ENCODE measurements around the gene CCRL2.
A peak's percentile ranks its signal among the peaks of the same experiment; 100 is the strongest.
"Not testable (repeated sequence)": the region's sequence is repeated elsewhere in the genome, so short reads cannot be mapped to it uniquely, and the experiment has no call there.

CCRL2 gene

DNA sequence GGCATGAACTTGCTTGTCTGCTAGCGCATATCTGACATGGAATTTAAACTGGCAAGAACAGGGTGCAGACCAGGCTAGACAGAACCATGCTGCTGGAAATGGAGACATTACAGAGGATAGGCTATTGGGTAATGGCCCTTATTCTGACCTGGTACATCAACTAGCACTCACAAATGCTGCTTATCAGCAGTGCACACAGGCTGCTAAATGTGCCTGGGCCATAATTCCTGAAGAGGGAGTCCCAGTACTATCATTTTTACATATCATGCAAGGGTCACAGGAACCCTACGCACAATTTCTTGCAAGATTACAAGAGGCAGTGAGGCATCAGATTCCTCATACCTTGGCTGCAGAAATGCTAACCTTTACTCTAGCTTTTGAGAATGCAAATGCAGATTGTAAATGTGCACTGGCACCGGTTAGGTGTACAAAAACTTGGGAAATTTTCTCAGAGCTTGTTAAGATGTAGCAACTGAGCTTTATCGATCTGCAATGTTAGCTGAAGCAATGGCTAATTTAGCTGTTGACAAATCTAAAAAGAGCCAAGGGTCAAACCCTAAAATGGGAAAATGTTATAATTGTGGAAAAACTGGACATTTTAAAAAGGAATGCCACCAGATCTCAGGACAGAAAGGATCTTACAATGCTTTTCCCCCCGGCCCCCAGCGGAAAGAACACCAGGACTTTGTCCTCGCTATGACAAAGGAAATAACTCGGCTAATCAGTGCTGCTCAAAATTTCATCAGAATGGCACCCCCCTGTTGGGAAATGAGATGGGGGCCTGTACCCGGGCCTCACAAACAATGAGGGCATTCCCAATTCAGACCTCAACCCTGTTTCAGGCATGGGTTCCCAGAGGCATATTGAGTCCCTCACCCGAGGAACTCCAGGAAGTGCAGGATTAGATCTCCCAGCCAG is 21.1 kb downstream of the CCRL2 start:
- no peak for DNase-seq
- H3K27me3 ChIP-seq (replicated peaks; ENCODE audit: control insufficient read depth, insufficient read depth, low read length, poor library complexity, severe bottlenecking), result no peaks in the 10 kb centered on the region
- no peak overlapping the region for H3K4me3 ChIP-seq (ENCODE audit: insufficient read depth, low read depth, low read length, poor library complexity, severe bottlenecking)
- no peaks in the 10 kb centered on the region for H3K36me3 ChIP-seq (ENCODE audit: control insufficient read depth, insufficient read depth, low read length)
- H3K4me1 ChIP-seq (ENCODE audit: control insufficient read depth, insufficient read depth, low read length, poor library complexity, severe bottlenecking), result no peaks in the 10 kb centered on the region
- H3K9me3 ChIP-seq (ENCODE audit: control insufficient read depth, low read length), result no peaks in the 10 kb centered on the region
- no peak overlapping the region for H3K27ac ChIP-seq (ENCODE audit: insufficient read depth, low read length, poor library complexity, severe bottlenecking)

DNA sequence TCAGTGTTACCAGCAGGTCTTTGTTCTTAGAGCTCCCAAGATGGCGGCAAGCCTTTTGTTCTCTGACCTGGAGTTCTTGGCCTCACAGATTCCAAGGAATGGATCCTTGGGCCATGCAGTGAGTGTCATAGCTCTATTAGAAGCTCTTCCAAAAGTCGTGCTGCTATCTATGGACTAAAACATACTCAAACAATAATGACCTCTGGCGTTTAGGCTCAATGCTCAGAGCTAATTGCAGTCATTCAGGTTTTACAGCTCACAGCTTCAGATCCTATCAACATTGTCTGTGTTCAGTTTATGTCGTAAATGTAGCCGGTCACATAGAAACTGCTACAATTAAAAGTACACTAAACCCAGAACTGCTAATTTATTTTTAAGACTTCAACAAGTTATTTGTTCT is 22.2 kb downstream of the CCRL2 start:
- Histone ChIP-seq H3K4me3 (ENCODE audit: insufficient read depth, low read depth, low read length, poor library complexity, severe bottlenecking) (no peak overlapping the region), H3K4me1 (ENCODE audit: control insufficient read depth, insufficient read depth, low read length, poor library complexity, severe bottlenecking) (no peaks in the 10 kb centered on the region), H3K27me3 (replicated peaks; ENCODE audit: control insufficient read depth, insufficient read depth, low read length, poor library complexity, severe bottlenecking) (no peaks in the 10 kb centered on the region), H3K27ac (ENCODE audit: insufficient read depth, low read length, poor library complexity, severe bottlenecking) (no peak overlapping the region), H3K9me3 (ENCODE audit: control insufficient read depth, low read length) (no peaks in the 10 kb centered on the region), H3K36me3 (ENCODE audit: control insufficient read depth, insufficient read depth, low read length) (no peaks in the 10 kb centered on the region)
- no peak for DNase-seq

- no peak overlapping the region for H3K4me3 ChIP-seq (ENCODE audit: insufficient read depth, low read depth, low read length, poor library complexity, severe bottlenecking)
- no peaks in the 10 kb centered on the region for H3K36me3 ChIP-seq (ENCODE audit: control insufficient read depth, insufficient read depth, low read length)
- DNase-seq, result no peak
- H3K4me1 ChIP-seq (ENCODE audit: control insufficient read depth, insufficient read depth, low read length, poor library complexity, severe bottlenecking), result no peaks in the 10 kb centered on the region
- H3K27me3 ChIP-seq (replicated peaks; ENCODE audit: control insufficient read depth, insufficient read depth, low read length, poor library complexity, severe bottlenecking), result no peaks in the 10 kb centered on the region
- no peak overlapping the region for H3K27ac ChIP-seq (ENCODE audit: insufficient read depth, low read length, poor library complexity, severe bottlenecking)
- H3K9me3 ChIP-seq (ENCODE audit: control insufficient read depth, low read length), result no peaks in the 10 kb centered on the region
These were observed 22.6 kb downstream of the CCRL2 start for GRCh38 chr3:46429671-46430070.

- not testable (repeated sequence) for H3K27ac ChIP-seq (ENCODE audit: insufficient read depth, low read length, poor library complexity, severe bottlenecking); H3K9me3 ChIP-seq (ENCODE audit: control insufficient read depth, low read length); H3K4me3 ChIP-seq (ENCODE audit: insufficient read depth, low read depth, low read length, poor library complexity, severe bottlenecking); H3K27me3 ChIP-seq (replicated peaks; ENCODE audit: control insufficient read depth, insufficient read depth, low read length, poor library complexity, severe bottlenecking); DNase-seq; H3K4me1 ChIP-seq (ENCODE audit: control insufficient read depth, insufficient read depth, low read length, poor library complexity, severe bottlenecking); H3K36me3 ChIP-seq (ENCODE audit: control insufficient read depth, insufficient read depth, low read length)
These were observed 23.8 kb downstream of the CCRL2 start for GRCh38 chr3:46430879-46431278.

DNA sequence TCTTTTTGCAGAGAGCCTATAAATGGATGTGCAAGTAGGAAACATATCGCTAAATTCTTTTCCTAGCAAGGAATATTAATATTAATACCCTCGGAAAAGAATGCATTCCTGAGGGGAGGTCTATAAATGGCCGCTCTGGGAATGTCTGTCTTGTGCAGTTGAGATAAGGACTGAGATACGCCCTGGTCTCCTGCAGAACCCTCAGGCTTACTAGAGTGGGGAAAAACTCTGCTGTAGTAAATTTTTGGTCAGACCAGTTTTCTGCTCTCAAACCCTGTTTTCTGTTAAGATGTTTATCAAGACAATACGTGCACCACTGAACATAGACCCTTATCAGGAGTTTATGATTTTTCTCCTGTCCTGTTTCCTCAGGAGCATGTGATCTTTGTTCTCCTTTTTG is 24.8 kb downstream of the CCRL2 start:
- not testable (repeated sequence) for H3K4me3 ChIP-seq (ENCODE audit: insufficient read depth, low read depth, low read length, poor library complexity, severe bottlenecking); DNase-seq; H3K36me3 ChIP-seq (ENCODE audit: control insufficient read depth, insufficient read depth, low read length); H3K27ac ChIP-seq (ENCODE audit: insufficient read depth, low read length, poor library complexity, severe bottlenecking); H3K27me3 ChIP-seq (replicated peaks; ENCODE audit: control insufficient read depth, insufficient read depth, low read length, poor library complexity, severe bottlenecking); H3K9me3 ChIP-seq (ENCODE audit: control insufficient read depth, low read length); H3K4me1 ChIP-seq (ENCODE audit: control insufficient read depth, insufficient read depth, low read length, poor library complexity, severe bottlenecking)

DNA sequence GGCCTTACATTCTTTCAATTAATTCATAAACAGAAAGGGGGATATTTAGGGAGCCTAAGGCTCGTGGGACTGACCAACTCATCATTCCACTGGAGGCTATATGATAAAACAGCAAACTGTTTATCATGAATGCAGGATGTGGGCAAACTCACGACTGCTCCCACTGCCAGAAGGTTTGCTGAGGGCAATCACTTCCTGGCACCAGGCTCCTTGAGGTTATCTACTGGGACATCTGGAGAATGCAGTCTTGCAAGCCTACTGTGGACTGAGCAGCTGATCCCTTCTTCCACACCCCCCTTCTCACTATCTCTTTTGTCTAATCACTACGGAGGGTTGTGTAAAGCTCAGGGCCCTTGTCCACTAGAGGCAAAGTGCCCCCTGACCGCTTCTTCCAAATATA is 26.1 kb downstream of the CCRL2 start:
- H3K4me3 ChIP-seq (ENCODE audit: insufficient read depth, low read depth, low read length, poor library complexity, severe bottlenecking); H3K36me3 ChIP-seq (ENCODE audit: control insufficient read depth, insufficient read depth, low read length); H3K9me3 ChIP-seq (ENCODE audit: control insufficient read depth, low read length): not testable (repeated sequence)

DNA sequence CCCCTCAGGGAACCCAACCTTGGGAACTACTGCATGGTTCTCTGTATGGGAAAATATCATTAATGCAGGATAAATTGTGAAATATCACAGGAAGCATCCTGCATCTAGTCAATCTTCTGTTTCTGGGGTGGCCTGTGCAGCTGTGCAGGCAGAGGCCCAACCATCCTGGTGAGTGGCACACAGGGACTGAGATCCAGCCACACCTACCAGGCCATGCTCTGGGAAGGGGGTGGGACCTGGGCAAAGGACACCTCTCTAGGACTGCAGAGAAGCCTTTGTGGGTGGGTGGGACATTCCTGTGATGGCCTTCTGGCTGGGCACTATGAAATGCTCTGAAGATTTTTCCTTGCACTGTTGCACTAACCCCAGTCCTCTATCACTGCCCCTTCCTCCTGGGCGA is 26.8 kb downstream of the CCRL2 start:
- Histone ChIP-seq H3K27ac (ENCODE audit: insufficient read depth, low read length, poor library complexity, severe bottlenecking) (no peak overlapping the region), H3K27me3 (replicated peaks; ENCODE audit: control insufficient read depth, insufficient read depth, low read length, poor library complexity, severe bottlenecking) (no peaks in the 10 kb centered on the region), H3K4me1 (ENCODE audit: control insufficient read depth, insufficient read depth, low read length, poor library complexity, severe bottlenecking) (no peaks in the 10 kb centered on the region), H3K36me3 (ENCODE audit: control insufficient read depth, insufficient read depth, low read length) (no peaks in the 10 kb centered on the region), H3K4me3 (ENCODE audit: insufficient read depth, low read depth, low read length, poor library complexity, severe bottlenecking) (no peak overlapping the region), H3K9me3 (ENCODE audit: control insufficient read depth, low read length) (no peaks in the 10 kb centered on the region)
- no peak for DNase-seq

More for the DNA sequence above, 26.1 kb downstream of the CCRL2 start:
- DNase-seq; H3K27ac ChIP-seq (ENCODE audit: insufficient read depth, low read length, poor library complexity, severe bottlenecking); H3K4me1 ChIP-seq (ENCODE audit: control insufficient read depth, insufficient read depth, low read length, poor library complexity, severe bottlenecking); H3K27me3 ChIP-seq (replicated peaks; ENCODE audit: control insufficient read depth, insufficient read depth, low read length, poor library complexity, severe bottlenecking): not testable (repeated sequence)

DNA sequence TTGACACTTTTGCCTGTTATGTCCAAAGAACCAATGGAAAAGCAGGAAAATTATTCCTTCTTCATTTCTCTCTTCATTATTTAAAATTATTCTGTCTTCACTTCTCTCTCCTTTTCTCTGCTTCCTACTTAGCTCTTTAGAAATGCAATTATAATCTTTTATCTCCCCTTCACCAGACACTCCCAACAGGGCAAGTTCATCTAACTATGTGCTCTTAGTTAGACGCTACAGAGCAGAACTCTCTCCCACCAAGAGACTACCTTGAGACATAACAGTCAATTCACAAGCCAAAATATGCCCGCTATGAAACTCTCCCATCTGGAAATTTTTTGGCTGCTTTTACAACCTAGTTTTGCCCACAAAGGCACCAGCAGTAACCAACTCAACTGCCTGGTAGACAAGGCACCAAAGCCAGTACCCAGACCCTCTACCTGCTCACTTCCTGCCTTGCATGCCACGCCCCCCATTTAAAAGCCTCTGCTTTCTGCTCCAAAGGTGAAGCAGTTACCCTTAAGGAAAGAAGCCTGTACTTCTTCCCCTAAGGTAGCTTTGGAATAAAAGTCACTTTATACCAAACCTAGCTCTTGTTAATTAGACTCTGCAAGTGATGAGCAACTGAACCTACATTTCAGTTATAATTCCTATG is 28.1 kb downstream of the CCRL2 start:
- Histone ChIP-seq H3K4me3 (ENCODE audit: insufficient read depth, low read depth, low read length, poor library complexity, severe bottlenecking) (no peak overlapping the region), H3K27me3 (replicated peaks; ENCODE audit: control insufficient read depth, insufficient read depth, low read length, poor library complexity, severe bottlenecking) (no peaks in the 10 kb centered on the region), H3K4me1 (ENCODE audit: control insufficient read depth, insufficient read depth, low read length, poor library complexity, severe bottlenecking) (no peaks in the 10 kb centered on the region), H3K9me3 (ENCODE audit: control insufficient read depth, low read length) (no peaks in the 10 kb centered on the region), H3K27ac (ENCODE audit: insufficient read depth, low read length, poor library complexity, severe bottlenecking) (no peak overlapping the region), H3K36me3 (ENCODE audit: control insufficient read depth, insufficient read depth, low read length) (no peaks in the 10 kb centered on the region)
- no peak for DNase-seq

- Histone ChIP-seq H3K4me3 (ENCODE audit: insufficient read depth, low read depth, low read length, poor library complexity, severe bottlenecking) (no peak overlapping the region), H3K36me3 (ENCODE audit: control insufficient read depth, insufficient read depth, low read length) (no peaks in the 10 kb centered on the region), H3K27me3 (replicated peaks; ENCODE audit: control insufficient read depth, insufficient read depth, low read length, poor library complexity, severe bottlenecking) (no peaks in the 10 kb centered on the region), H3K4me1 (ENCODE audit: control insufficient read depth, insufficient read depth, low read length, poor library complexity, severe bottlenecking) (peaks cover 6% of the 10 kb centered on the region), H3K9me3 (ENCODE audit: control insufficient read depth, low read length) (no peaks in the 10 kb centered on the region), H3K27ac (ENCODE audit: insufficient read depth, low read length, poor library complexity, severe bottlenecking) (no peak overlapping the region)
- no peak for DNase-seq
These were observed 31.8 kb downstream of the CCRL2 start for GRCh38 chr3:46438831-46439230.

- Histone ChIP-seq H3K4me3 (ENCODE audit: insufficient read depth, low read depth, low read length, poor library complexity, severe bottlenecking) (no peak overlapping the region), H3K4me1 (ENCODE audit: control insufficient read depth, insufficient read depth, low read length, poor library complexity, severe bottlenecking) (peaks cover 6% of the 10 kb centered on the region), H3K27ac (ENCODE audit: insufficient read depth, low read length, poor library complexity, severe bottlenecking) (no peak overlapping the region), H3K9me3 (ENCODE audit: control insufficient read depth, low read length) (no peaks in the 10 kb centered on the region), H3K36me3 (ENCODE audit: control insufficient read depth, insufficient read depth, low read length) (no peaks in the 10 kb centered on the region), H3K27me3 (replicated peaks; ENCODE audit: control insufficient read depth, insufficient read depth, low read length, poor library complexity, severe bottlenecking) (no peaks in the 10 kb centered on the region)
- DNase-seq, result peak in 1 of 3 donors; percentile 7
These were observed 33.7 kb downstream of the CCRL2 start for GRCh38 chr3:46440531-46441294.

Data from effector memory CD4-positive, alpha-beta T cell (primary cell).